OCI-LY3 (cell line): Measurements from ENCODE around the gene WTAP.

ENCODE experiments used
- H2AFZ ChIP-seq: fragments of 200-600, 300-600 bp; shearing (Covaris generic); 2 replicates; pipeline ENCODE4 v1.6.0; 2014; ENCODE audit warnings: antibody characterized with exemption, low read depth, low read length
- H3K27ac ChIP-seq: fragments of 200-600, 300-600 bp; sonication (generic); 2 replicates; pipeline ENCODE4 v1.5.1; 2014; ENCODE audit warnings: mild to moderate bottlenecking, low read length, moderate library complexity, mixed read lengths
- H3K27me3 ChIP-seq: fragments of 200-600, 300-600 bp; sonication (generic); 2 replicates; pipeline ENCODE4 v1.6.1; 2014; ENCODE audit warnings: low read depth, low read length, mixed read lengths
- H3K36me3 ChIP-seq: fragments of 200-600, 300-600 bp; sonication (generic); replicated peaks from 2 replicates; pipeline ENCODE3; 2014; ENCODE audit warnings: low read depth, low read length, mixed read lengths
- H3K4me1 ChIP-seq: fragments of 300-600, 200-600 bp; sonication (generic); 2 replicates; pipeline ENCODE4 v1.6.1; 2014; ENCODE audit warnings: low read length, mixed read lengths
- H3K4me2 ChIP-seq: fragments of 200-600, 300-600 bp; sonication (generic); 2 replicates; pipeline ENCODE4 v1.6.1; 2014; ENCODE audit warnings: low read length, mixed read lengths
- H3K4me3 ChIP-seq: fragments of 300-600, 200-600 bp; sonication (generic); 2 replicates; pipeline ENCODE4 v1.5.1; 2014; ENCODE audit warnings: antibody characterized with exemption, mild to moderate bottlenecking, low read length, moderate library complexity
- H3K79me2 ChIP-seq: fragments of 300-600, 200-600 bp; shearing (Covaris generic); 2 replicates; pipeline ENCODE4 v1.6.1; 2014; ENCODE audit warnings: mild to moderate bottlenecking, low read length, mixed read lengths
- H3K9ac ChIP-seq: fragments of 300-600, 200-600 bp; shearing (Covaris generic); 2 replicates; pipeline ENCODE4 v1.6.0; 2014; ENCODE audit warnings: mild to moderate bottlenecking, low read length, moderate library complexity
- H3K9me3 ChIP-seq: fragments of 200-600, 300-600 bp; shearing (Covaris generic); 2 replicates; pipeline ENCODE4 v1.6.1; 2014; ENCODE audit warnings: low read length, mixed read lengths; ENCODE audit not compliant: insufficient read depth
- H4K20me1 ChIP-seq: fragments of 200-600, 300-600 bp; sonication (generic); 2 replicates; pipeline ENCODE4 v1.6.1; 2016; ENCODE audit warnings: low read length, mixed read lengths; ENCODE audit not compliant: insufficient read depth
- EZH2phosphoT487 ChIP-seq: fragments of 200-600 bp; shearing (Covaris generic); IDR thresholded peaks from 2 replicates; pipeline ENCODE4 v1.6.1; 2018; ENCODE audit warnings: antibody characterized with exemption, mixed run types, low read depth
- TF ChIP-seq, protein P1 (sequence below): fragments of 200-600, 300-600 bp; sonication (generic); IDR thresholded peaks from 2 replicates; pipeline ENCODE4 v1.5.1; 2014; ENCODE audit warnings: antibody characterized with exemption, low read length, low read depth

WTAP gene

DNA sequence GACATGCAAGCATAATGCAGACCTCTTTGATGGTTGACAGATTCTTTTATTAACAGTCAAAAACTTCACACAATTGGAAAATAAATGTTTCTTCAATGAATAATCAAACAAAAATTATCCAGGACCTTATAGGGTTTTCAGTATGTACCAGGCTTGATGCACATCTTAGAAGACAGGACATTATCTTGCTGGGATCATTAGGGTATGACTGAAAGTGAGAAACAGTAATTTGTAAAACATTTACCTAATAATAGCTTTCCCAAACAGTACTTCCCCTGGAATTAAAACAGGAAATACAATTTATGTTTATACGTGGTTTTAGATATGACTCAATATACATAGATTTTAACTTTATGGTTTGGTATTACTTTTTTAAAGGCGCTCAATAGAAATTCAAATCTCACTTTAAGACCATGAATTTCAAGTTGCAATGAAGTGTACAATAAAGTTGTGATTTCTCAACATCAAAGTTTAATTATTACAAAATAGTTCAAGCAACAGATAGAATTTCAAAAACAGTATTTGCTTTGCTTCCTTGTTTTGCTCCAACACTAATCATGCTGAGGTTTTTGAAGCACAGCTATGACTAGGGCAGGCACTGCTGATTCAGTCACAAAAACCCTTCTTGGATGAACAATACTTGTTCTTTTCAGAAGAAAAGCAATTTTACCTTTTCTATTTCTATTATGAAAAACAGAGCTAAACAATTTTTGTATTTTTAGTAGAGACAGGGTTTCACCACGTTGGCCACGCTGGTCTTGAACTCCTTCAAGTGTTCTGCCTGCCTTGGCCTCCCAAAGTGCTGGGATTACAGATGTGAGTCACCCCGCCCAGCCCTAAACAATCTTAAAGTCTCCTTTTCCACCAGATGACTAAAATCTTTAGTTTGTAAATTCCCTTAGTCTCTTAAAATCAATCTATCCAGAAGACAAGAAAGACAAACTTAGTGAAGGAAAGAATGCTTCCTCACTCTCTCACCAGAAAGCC, 47.9 kb upstream of the WTAP start:
- Histone ChIP-seq H4K20me1 (no peaks in the 10 kb centered on the region), H3K36me3 (peaks cover 11% of the 10 kb centered on the region)

DNA sequence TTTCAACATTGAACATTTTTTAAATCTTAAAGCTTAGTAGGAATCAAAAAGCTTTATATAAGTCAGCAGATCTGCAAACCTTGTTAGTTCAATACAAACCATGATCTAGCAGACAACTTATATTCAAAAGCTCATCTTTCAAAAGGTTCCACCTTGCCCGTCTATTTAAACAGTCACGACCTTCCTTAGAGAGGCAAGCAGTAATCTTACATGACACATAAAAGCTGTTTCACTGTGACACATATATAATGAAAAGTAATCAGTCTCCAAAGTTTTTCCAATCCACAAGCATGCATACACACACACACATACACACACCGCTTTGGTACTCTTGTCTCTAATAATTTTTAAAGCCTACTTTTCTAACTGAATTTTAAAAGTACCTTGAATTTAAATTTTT, 47.2 kb upstream of the WTAP start:
- TF ChIP-seq EZH2phosphoT487, result no peak
- H3K27ac ChIP-seq, result no peak overlapping the region

More for the DNA sequence above, 47.9 kb upstream of the WTAP start:
- no peaks in the 10 kb centered on the region for H3K27me3 ChIP-seq
- no peak overlapping the region for H3K4me2 ChIP-seq
- TF ChIP-seq, protein P1, sequence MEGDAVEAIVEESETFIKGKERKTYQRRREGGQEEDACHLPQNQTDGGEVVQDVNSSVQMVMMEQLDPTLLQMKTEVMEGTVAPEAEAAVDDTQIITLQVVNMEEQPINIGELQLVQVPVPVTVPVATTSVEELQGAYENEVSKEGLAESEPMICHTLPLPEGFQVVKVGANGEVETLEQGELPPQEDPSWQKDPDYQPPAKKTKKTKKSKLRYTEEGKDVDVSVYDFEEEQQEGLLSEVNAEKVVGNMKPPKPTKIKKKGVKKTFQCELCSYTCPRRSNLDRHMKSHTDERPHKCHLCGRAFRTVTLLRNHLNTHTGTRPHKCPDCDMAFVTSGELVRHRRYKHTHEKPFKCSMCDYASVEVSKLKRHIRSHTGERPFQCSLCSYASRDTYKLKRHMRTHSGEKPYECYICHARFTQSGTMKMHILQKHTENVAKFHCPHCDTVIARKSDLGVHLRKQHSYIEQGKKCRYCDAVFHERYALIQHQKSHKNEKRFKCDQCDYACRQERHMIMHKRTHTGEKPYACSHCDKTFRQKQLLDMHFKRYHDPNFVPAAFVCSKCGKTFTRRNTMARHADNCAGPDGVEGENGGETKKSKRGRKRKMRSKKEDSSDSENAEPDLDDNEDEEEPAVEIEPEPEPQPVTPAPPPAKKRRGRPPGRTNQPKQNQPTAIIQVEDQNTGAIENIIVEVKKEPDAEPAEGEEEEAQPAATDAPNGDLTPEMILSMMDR, result no peak
- no peak for TF ChIP-seq EZH2phosphoT487
- H3K4me1 ChIP-seq, result peaks cover 11% of the 10 kb centered on the region; the same call in 1 of the 2 replicates
- no peaks in the 10 kb centered on the region; the same call in 1 of the 2 replicates for H3K79me2 ChIP-seq
- H3K4me3 ChIP-seq, result no peak overlapping the region
- no peak overlapping the region for H3K27ac ChIP-seq
- no peak overlapping the region for H2AFZ ChIP-seq
- no peak overlapping the region for H3K9ac ChIP-seq
- H3K9me3 ChIP-seq, result no peaks in the 10 kb centered on the region

DNA sequence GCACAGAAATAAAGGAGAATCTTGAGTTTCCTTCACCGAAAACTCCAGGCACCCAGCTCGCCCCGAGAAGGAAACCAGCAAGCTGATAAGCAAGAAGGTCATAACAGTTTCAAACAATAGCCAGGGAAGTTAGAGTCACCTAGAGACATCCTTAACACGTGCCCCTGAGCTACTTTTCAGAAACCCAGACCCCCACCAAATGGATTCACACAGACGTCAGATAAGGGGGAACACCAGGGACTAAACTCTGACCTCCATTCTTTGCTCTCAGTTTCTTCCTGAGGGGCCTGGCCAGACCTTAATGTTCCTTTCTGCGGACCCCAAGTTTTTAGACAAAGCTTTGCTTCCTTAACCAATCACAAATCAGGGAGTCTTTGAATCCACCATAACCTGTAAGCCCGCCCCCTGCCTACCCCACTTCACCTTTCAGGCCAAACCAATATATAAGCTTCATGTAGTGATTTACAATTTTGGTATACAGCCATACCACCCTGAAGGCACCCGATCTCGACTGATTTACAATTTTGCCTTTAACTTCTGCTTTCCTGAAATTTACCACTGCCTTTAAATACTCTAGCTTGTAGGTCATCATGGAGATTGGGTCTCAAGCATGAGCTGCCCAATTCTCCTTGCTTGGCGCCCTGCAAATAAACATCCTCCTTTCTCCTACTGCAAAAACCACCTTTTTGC, 46.0 kb upstream of the WTAP start:
- Histone ChIP-seq H3K27ac (no peak overlapping the region), H3K36me3 (peaks cover 16% of the 10 kb centered on the region), H2AFZ (no peak overlapping the region), H3K4me3 (no peak overlapping the region), H3K4me2 (no peak overlapping the region), H3K9me3 (no peaks in the 10 kb centered on the region), H3K79me2 (no peaks in the 10 kb centered on the region; the same call in 1 of the 2 replicates), H3K27me3 (no peaks in the 10 kb centered on the region), H3K9ac (no peak overlapping the region), H4K20me1 (no peaks in the 10 kb centered on the region), H3K4me1 (peaks cover 11% of the 10 kb centered on the region; the same call in 1 of the 2 replicates)
- TF ChIP-seq EZH2phosphoT487, result no peak
- TF ChIP-seq, protein P1, result no peak

More for the DNA sequence above, 47.2 kb upstream of the WTAP start:
- Histone ChIP-seq H3K79me2 (no peaks in the 10 kb centered on the region; the same call in 1 of the 2 replicates), H2AFZ (no peak overlapping the region), H3K9me3 (no peaks in the 10 kb centered on the region), H4K20me1 (no peaks in the 10 kb centered on the region), H3K27me3 (no peaks in the 10 kb centered on the region), H3K4me3 (no peak overlapping the region), H3K9ac (no peak overlapping the region), H3K4me2 (no peak overlapping the region), H3K36me3 (peaks cover 11% of the 10 kb centered on the region), H3K4me1 (peaks cover 11% of the 10 kb centered on the region; the same call in 1 of the 2 replicates)

DNA sequence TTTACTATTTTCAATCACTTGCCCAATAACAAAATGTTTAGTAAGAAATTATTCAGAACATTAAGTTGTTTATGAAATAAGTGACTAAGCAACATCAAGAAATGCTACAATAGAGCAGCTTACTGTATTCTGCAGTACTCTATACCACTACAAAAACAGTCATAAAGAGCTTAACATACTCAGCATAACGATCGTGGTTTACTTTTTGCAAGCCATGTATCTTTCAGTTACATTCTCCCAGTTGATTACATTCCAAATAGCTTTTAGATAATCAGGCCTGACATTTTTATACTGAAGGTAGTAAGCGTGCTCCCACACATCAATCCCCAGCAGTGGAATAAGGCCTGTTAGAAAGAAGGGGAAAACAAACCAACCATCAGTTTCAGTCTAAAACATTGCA, 45.0 kb upstream of the WTAP start:
- H3K9me3 ChIP-seq, result no peaks in the 10 kb centered on the region
- TF ChIP-seq EZH2phosphoT487, result no peak
- TF ChIP-seq, protein P1, result no peak
- H3K79me2 ChIP-seq, result peaks cover 8% of the 10 kb centered on the region; the same call in 1 of the 2 replicates
- H3K4me1 ChIP-seq, result peaks cover 11% of the 10 kb centered on the region; the same call in 1 of the 2 replicates
- no peak overlapping the region for H3K4me2 ChIP-seq
- no peaks in the 10 kb centered on the region for H4K20me1 ChIP-seq
- H2AFZ ChIP-seq, result no peak overlapping the region
- peaks cover 19% of the 10 kb centered on the region for H3K36me3 ChIP-seq
- H3K4me3 ChIP-seq, result no peak overlapping the region
- H3K9ac ChIP-seq, result no peak overlapping the region
- H3K27me3 ChIP-seq, result no peaks in the 10 kb centered on the region
- H3K27ac ChIP-seq, result no peak overlapping the region
